A549 (cell line): Measurements from ENCODE around the gene MRPL55. TPM values are rescaled to one million over a fixed set of nuclear protein-coding genes. Genes with fewer than 3 reads are reported as not detected.

Experiments
- ATAC-seq, 2 experiments: fragments of 200-7000 bp in 1 of 2; fragments of >200 bp in 1 of 2; cut with Nextera tagmentation in 1 of 2; cut with Tn5 transposase in 1 of 2; 3 replicates each; pipeline versions ENCODE4 v1.8.0 to v1.9.1; 2018 to 2020; ENCODE audit warnings: mild to moderate bottlenecking in 1 of 2, moderate library complexity in 1 of 2
- CTCF ChIA-PET: fragments of 300-600 bp; sonication (Branson Sonifier 250); formaldehyde crosslinking; extraction: SDS; loops from one replicate; lab custom pipeline; 2021; ENCODE audit warnings: antibody characterized with exemption, inconsistent platforms; lab: Yijun Ruan, JAX
- POLR2A ChIA-PET: fragments of 350-600 bp; formaldehyde crosslinking; extraction: SDS; loops from one replicate; lab custom pipeline; 2021; ENCODE audit warnings: antibody characterized with exemption, inconsistent platforms; lab: Yijun Ruan, JAX
- DNase-seq, 2 experiments: peaks; one replicate each; pipeline versions ENCODE4 v3.0.0 to v3.0.0-alpha.2; 2011 to 2016; ENCODE audit warnings: low read depth in 1 of 2, low spot score in 1 of 2
- FAIRE-seq: peaks from 2 replicates; lab custom pipeline; 2011; peaks lifted over from hg19 to GRCh38; lab: Jason Lieb, UNC
- H3K27ac ChIP-seq, 2 experiments: fragments of >200 bp; sonication (Bioruptor Twin); formaldehyde crosslinking; 3 replicates each; pipeline ENCODE4 v1.5.1; 2016 to 2017
- H3K4me1 ChIP-seq: fragments of >200 bp; sonication (Bioruptor Twin); formaldehyde crosslinking; 3 replicates; pipeline ENCODE4 v1.6.1; 2016
- H3K4me2 ChIP-seq: fragments of >200 bp; sonication (Bioruptor Twin); formaldehyde crosslinking; 3 replicates; pipeline ENCODE4 v1.6.1; 2016
- H3K4me3 ChIP-seq: fragments of >200 bp; sonication (Bioruptor Twin); formaldehyde crosslinking; 3 replicates; pipeline ENCODE4 v1.5.1; 2016
- H3K9me3 ChIP-seq: fragments of >200 bp; sonication (Bioruptor Twin); formaldehyde crosslinking; 3 replicates; pipeline ENCODE4 v1.6.1; 2016
- ATOH8 ChIP-seq: fragments of 250-450 bp; sonication (Bioruptor Pico); IDR thresholded peaks from 2 replicates; pipeline ENCODE4 v1.5.0; 2020; ENCODE audit warnings: low read depth, mild to moderate bottlenecking, moderate library complexity
- CBX2 ChIP-seq: fragments of 200-600 bp; sonication (generic); IDR thresholded peaks from 2 replicates; pipeline ENCODE4 v1.6.1; 2016; ENCODE audit warnings: low read depth, mild to moderate bottlenecking, borderline replicate concordance
- CBX8 ChIP-seq: fragments of 200-600 bp; sonication (generic); IDR thresholded peaks from 2 replicates; pipeline ENCODE4 v1.6.1; 2016
- ELK1 ChIP-seq: fragments of 150-350 bp; IDR thresholded peaks from 2 replicates; pipeline ENCODE4 v1.6.1; 2014; ENCODE audit warnings: low read depth, mild to moderate bottlenecking, low read length
- FOSB ChIP-seq: fragments of 250-450 bp; sonication (Bioruptor Pico); IDR thresholded peaks from 2 replicates; pipeline ENCODE4 v1.5.0; 2020; ENCODE audit warnings: mild to moderate bottlenecking, moderate library complexity
- HES2 ChIP-seq: fragments of >200 bp; sonication (Bioruptor Twin); formaldehyde crosslinking; IDR thresholded peaks from 2 replicates; pipeline ENCODE4 v1.6.1; 2016
- HEYL ChIP-seq: fragments of 250-450 bp; sonication (Bioruptor Pico); IDR thresholded peaks from 2 replicates; pipeline ENCODE4 v1.8.0; 2021; ENCODE audit warnings: mild to moderate bottlenecking, moderate library complexity
- JUNB ChIP-seq: fragments of >200 bp; sonication (Bioruptor Twin); formaldehyde crosslinking; IDR thresholded peaks from 2 replicates; pipeline ENCODE4 v1.6.1; 2016
- KDM1A ChIP-seq: fragments of 200-600 bp; sonication (generic); IDR thresholded peaks from 2 replicates; pipeline ENCODE4 v1.6.1; 2016; ENCODE audit warnings: low read depth, mild to moderate bottlenecking
- MAZ ChIP-seq: fragments of 150-350 bp; IDR thresholded peaks from 2 replicates; pipeline ENCODE4 v1.6.1; 2014; ENCODE audit warnings: antibody characterized with exemption, low read depth, low read length, borderline replicate concordance
- PHF8 ChIP-seq: fragments of 200-600 bp; sonication (generic); IDR thresholded peaks from 2 replicates; pipeline ENCODE4 v1.6.1; 2016; ENCODE audit warnings: low read depth, mild to moderate bottlenecking, antibody characterized with exemption, moderate library complexity, borderline replicate concordance
- TFCP2L1 ChIP-seq: fragments of 250-450 bp; sonication (Bioruptor Pico); IDR thresholded peaks from 2 replicates; pipeline ENCODE4 v1.5.0; 2021; ENCODE audit warnings: mild to moderate bottlenecking
- TP53 ChIP-seq: fragments of 250-450 bp; sonication (Bioruptor Pico); IDR thresholded peaks from 2 replicates; pipeline ENCODE4 v1.5.0; 2021; ENCODE audit warnings: mild to moderate bottlenecking, moderate library complexity
- WGBS: methylation state at CpG from one replicate; pipeline ENCODE4 v1.1.6; 2017; ENCODE audit errors: missing lambda C conversion rate; 5-methylcytosine and 5-hydroxymethylcytosine counted together
- polyA plus RNA-seq, 4 experiments: library from polyadenylated mRNA; depleted of rRNA in 3 of 4; stranded (reverse); fragments of >200 nt; fragmentation: RNase III in 1 of 4; extraction: RNeasy Plus Mini Kit Qiagen cat#74134 plus additional on column Dnase treatment in 1 of 4; gene quantifications; 2 replicates in 3 of 4; 3 replicates in 1 of 4; pipeline ENCODE4 v1.2.3, GENCODE V29; 2011 to 2017

MRPL55 gene
- polyA plus RNA-seq, 2 of the 4 experiments (the other 2 are of a cell fraction), result 54.2 to 80.0 TPM

- TF ChIP-seq CBX8 (no peak), TP53 (CRISPR knock-in tag) (no peak), HEYL (CRISPR knock-in tag) (no peak), FOSB (CRISPR knock-in tag) (no peak), ATOH8 (CRISPR knock-in tag) (no peak)
These were observed 16.6 kb downstream of the MRPL55 start (continued) for GRCh38 chr1:228092342-228093049.

- Histone ChIP-seq H3K9me3 (peaks cover 28% of the 10 kb centered on the region), H3K4me1 (peaks cover 45% of the 10 kb centered on the region), H3K27ac (no peak overlapping the region)
- WGBS, result 89% methylated on average over 4 of the region's 4 CpGs
- TF ChIP-seq PHF8 (no peak), JUNB (no peak), ELK1 (no peak), MAZ (no peak)
- TF ChIP-seq, all 56 proteins: peak for 0
- H3K4me3 ChIP-seq, result no peak overlapping the region
- DNase-seq, result no peak
- CTCF ChIA-PET, result interaction anchor here (1.1 to 3.1 kb wide), 5 partner anchors 9 to 610 kb away, joined by 3 to 18 read pairs (median 3); no protein-coding TSS in a partner anchor
- POLR2A ChIA-PET, result interaction anchor here (0.8 to 1.4 kb wide), 2 partner anchors 9 to 15 kb away, joined by 3 to 9 read pairs; partner anchors contain the start of gene ARF1
- no peak for FAIRE-seq
- ATAC-seq, result no peak
- H3K4me2 ChIP-seq, result no peak overlapping the region
These were observed 18.0 kb downstream of the MRPL55 start for GRCh38 chr1:228091084-228091483.

GRCh38 chr1:228090613-228091081 lies 18.5 kb downstream of the MRPL55 start:
- 59% methylated on average over 2 of the region's 2 CpGs for WGBS
- ChIA-PET POLR2A (interaction anchor here (0.8 to 1.4 kb wide), 2 partner anchors 8 to 16 kb away, joined by 3 to 9 read pairs; partner anchors contain the start of gene ARF1), CTCF (interaction anchor here (1.1 to 3.1 kb wide), 2 partner anchors 15 to 91 kb away, joined by 3 to 18 read pairs; no protein-coding TSS in a partner anchor)
- Histone ChIP-seq H3K9me3 (peaks cover 28% of the 10 kb centered on the region), H3K27ac (no peak overlapping the region), H3K4me3 (no peak overlapping the region), H3K4me2 (no peak overlapping the region), H3K4me1 (peaks cover 49% of the 10 kb centered on the region)
- ATAC-seq, result peak; percentile 22 to 25; a peak in 3 of 6 replicates
- no peak for DNase-seq
- no peak for TF ChIP-seq TFCP2L1
- no peak for TF ChIP-seq MAZ
- no peak for FAIRE-seq

GRCh38 chr1:228089519-228090380 lies 19.3 kb downstream of the MRPL55 start:
- CTCF ChIA-PET, result interaction anchor here (1.1 to 3.1 kb wide), 3 partner anchors 15 to 92 kb away, joined by 3 to 18 read pairs (median 3); no protein-coding TSS in a partner anchor
- H3K4me1 ChIP-seq, result peaks cover 58% of the 10 kb centered on the region
- TF ChIP-seq HES2 (no peak), KDM1A (no peak), CBX2 (no peak)
- TF ChIP-seq, all 56 proteins: peak for 0
- 90% methylated on average over 12 of the region's 12 CpGs for WGBS
- Histone ChIP-seq H3K4me2 (no peak overlapping the region), H3K9me3 (peaks cover 21% of the 10 kb centered on the region), H3K4me3 (no peak overlapping the region), H3K27ac (no peak overlapping the region)
- POLR2A ChIA-PET, result no interaction called here
- ATAC-seq, result no peak
- FAIRE-seq, result no peak
- DNase-seq, result no peak
